GM12864 (cell line): ENCODE measurements around the gene PALLD.

ENCODE experiments used
- DNase-seq: peaks from one replicate; pipeline ENCODE4 v3.0.0-alpha.2; 2011; ENCODE audit warnings: low read depth
- H3K4me3 ChIP-seq: 2 replicates; pipeline ENCODE4 v1.5.1; 2011; ENCODE audit warnings: mild to moderate bottlenecking, low read depth, low read length, control low read depth
- CTCF ChIP-seq: IDR thresholded peaks from 2 replicates; pipeline ENCODE4 v1.5.1; 2011; ENCODE audit warnings: low read depth, mild to moderate bottlenecking, moderate library complexity, low read length, control low read depth, inconsistent platforms; ENCODE audit errors: missing control alignments

The PALLD gene

GRCh38 chr4:168491563-168491962, 5.3 kb upstream of the PALLD start:
- DNase-seq, result no peak
- no peak overlapping the region for H3K4me3 ChIP-seq
- no peak for TF ChIP-seq CTCF

GRCh38 chr4:168498251-168498650, 1.4 kb downstream of the PALLD start:
- H3K4me3 ChIP-seq, result no peak overlapping the region
- DNase-seq, result no peak
- no peak for TF ChIP-seq CTCF

GRCh38 chr4:168499241-168499640, 2.4 kb downstream of the PALLD start:
- no peak for TF ChIP-seq CTCF
- H3K4me3 ChIP-seq, result no peak overlapping the region
- DNase-seq, result no peak

GRCh38 chr4:168501407-168501806, 4.6 kb downstream of the PALLD start:
- no peak for DNase-seq
- no peak for TF ChIP-seq CTCF

GRCh38 chr4:168502861-168503260, 6.0 kb downstream of the PALLD start:
- no peak for TF ChIP-seq CTCF
- no peak for DNase-seq
- no peak overlapping the region for H3K4me3 ChIP-seq

More at GRCh38 chr4:168501407-168501806, 4.6 kb downstream of the PALLD start:
- H3K4me3 ChIP-seq, result no peak overlapping the region

GRCh38 chr4:168503652-168504362, 7.0 kb downstream of the PALLD start:
- H3K4me3 ChIP-seq, result no peak overlapping the region
- no peak for TF ChIP-seq CTCF
- DNase-seq, result no peak

- DNase-seq, result no peak
- H3K4me3 ChIP-seq, result no peak overlapping the region
- TF ChIP-seq CTCF, result no peak
Observed at GRCh38 chr4:168504526-168504925, 7.7 kb downstream of the PALLD start.
